Stomach (tissue), 4 donors: Measurements from ENCODE around the gene BRSK2.

Source experiments
- CTCF ChIP-seq, 7 experiments: fragments of 450-650 bp in 4 of 7; fragments of 200-600 bp in 3 of 7; sonication (generic) in 3 of 7; IDR thresholded peaks; one replicate each; pipeline ENCODE4 v1.5.1; 2016 to 2019; ENCODE audit warnings: antibody characterized with exemption in 7 of 7, control low read depth in 2 of 7, mild to moderate bottlenecking in 1 of 7
- POLR2A ChIP-seq, 4 donors: fragments of 450-650 bp; IDR thresholded peaks; one replicate each; pipeline ENCODE4 v1.6.1; 2016; ENCODE audit warnings: antibody characterized with exemption in 4 of 4, control low read depth in 2 of 4, mild to moderate bottlenecking in 1 of 4, moderate library complexity in 1 of 4

- TF ChIP-seq CTCF (IDR thresholded peaks at IDR 0.05) (no peak), POLR2A (IDR thresholded peaks at IDR 0.05) (no peak)
These were observed 88.8 kb downstream of the BRSK2 start for GRCh38 chr11:1478544-1478943.
